ENCODE results near the gene MRPL46.
"Not testable (repeated sequence)": the region's sequence is repeated elsewhere in the genome, so short reads cannot be mapped to it uniquely, and the experiment has no call there.

The MRPL46 gene

DNA sequence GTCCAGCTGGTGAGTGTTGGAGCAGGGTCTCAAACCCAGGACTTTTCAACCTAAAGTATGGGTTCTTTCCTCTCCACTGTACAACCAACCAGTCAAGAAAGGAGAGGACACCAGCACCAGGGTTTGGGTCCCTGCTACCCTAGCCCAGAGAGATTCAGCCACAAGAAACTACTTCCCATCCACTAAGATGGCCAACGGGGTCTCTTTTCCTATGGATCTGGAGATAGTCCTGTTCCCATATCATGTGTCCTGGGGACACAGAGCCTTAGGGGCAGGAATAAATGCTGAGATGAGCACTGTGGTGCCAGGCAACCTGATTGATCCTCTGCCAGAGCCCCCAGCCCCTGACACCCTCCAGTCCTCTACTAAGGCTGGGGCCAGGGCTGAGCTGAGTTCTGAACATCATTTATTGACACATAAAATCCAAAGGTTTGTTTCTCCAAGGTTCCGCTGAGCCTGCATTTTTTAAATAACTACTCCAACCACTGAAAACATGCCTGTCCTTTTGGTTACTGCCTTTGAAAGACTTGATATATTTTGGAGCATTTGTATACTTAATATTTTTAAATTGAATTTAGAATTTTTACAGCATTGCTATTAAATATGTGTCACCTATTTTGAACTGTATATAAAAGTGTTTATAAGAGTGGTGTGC, 26.0 kb downstream of the MRPL46 start:
- TF ChIP-seq, protein P1, sequence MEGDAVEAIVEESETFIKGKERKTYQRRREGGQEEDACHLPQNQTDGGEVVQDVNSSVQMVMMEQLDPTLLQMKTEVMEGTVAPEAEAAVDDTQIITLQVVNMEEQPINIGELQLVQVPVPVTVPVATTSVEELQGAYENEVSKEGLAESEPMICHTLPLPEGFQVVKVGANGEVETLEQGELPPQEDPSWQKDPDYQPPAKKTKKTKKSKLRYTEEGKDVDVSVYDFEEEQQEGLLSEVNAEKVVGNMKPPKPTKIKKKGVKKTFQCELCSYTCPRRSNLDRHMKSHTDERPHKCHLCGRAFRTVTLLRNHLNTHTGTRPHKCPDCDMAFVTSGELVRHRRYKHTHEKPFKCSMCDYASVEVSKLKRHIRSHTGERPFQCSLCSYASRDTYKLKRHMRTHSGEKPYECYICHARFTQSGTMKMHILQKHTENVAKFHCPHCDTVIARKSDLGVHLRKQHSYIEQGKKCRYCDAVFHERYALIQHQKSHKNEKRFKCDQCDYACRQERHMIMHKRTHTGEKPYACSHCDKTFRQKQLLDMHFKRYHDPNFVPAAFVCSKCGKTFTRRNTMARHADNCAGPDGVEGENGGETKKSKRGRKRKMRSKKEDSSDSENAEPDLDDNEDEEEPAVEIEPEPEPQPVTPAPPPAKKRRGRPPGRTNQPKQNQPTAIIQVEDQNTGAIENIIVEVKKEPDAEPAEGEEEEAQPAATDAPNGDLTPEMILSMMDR (IDR thresholded peaks at IDR 0.05; ENCODE audit: low read depth, low read length): no peak
- no peak overlapping the region for H3K4me3 ChIP-seq (ENCODE audit: low read depth, low read length)

- no peak overlapping the region for H3K4me3 ChIP-seq (ENCODE audit: low read depth, low read length)
- TF ChIP-seq, protein P1 (IDR thresholded peaks at IDR 0.05; ENCODE audit: low read depth, low read length): no peak
Measured at GRCh38 chr15:88440021-88440420, 27.2 kb downstream of the MRPL46 start.

- TF ChIP-seq, protein P1 (IDR thresholded peaks at IDR 0.05; ENCODE audit: low read depth, low read length): no peak
Measured at GRCh38 chr15:88438181-88438580, 29.0 kb downstream of the MRPL46 start.

DNA sequence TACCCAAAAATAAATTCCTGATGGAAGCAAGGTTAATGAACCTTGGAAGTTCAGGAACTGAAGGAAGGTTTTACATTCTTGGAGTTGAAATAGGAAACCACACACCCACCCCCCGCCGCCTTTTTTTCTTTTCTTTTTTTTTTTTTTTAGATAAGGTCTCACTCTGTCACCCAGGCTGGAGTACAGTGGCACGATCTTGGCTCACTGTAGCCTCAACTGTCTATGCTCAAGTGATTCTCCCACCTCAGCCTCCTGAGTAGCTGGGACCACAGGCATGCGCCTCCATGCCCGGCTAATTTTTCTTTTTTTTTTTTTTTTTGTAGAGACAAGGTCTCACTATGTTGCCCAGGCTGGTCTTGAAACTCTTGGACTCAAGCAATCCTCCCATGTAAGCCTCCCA, 33.1 kb downstream of the MRPL46 start:
- H3K4me3 ChIP-seq (ENCODE audit: low read depth, low read length): not testable (repeated sequence)

More at GRCh38 chr15:88438181-88438580, 29.0 kb downstream of the MRPL46 start:
- no peak overlapping the region for H3K4me3 ChIP-seq (ENCODE audit: low read depth, low read length)

GRCh38 chr15:88433046-88433685, 34.0 kb downstream of the MRPL46 start:
- TF ChIP-seq, protein P1 (IDR thresholded peaks at IDR 0.05; ENCODE audit: low read depth, low read length): no peak

DNA sequence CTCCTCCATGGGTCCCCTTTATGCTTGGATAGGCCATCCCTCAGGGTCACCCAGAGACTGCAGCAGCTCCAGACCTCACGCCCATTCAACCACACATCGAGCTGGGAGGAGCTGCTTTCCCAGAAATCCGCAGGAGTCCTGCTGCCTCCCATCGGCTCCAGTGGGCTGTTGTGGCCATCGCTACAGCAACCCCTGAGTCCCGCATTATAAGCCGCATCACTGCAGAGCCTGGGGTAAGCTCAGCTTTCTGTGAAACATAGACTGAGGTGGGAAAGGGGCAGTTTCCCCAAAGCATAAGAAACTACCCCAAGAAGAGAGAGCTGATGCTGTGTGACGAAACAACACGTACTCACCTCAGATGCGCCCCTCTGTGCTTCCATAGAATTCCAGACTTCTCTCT, 35.7 kb downstream of the MRPL46 start:
- H3K4me3 ChIP-seq (ENCODE audit: low read depth, low read length): no peak overlapping the region
- TF ChIP-seq, protein P1 (IDR thresholded peaks at IDR 0.05; ENCODE audit: low read depth, low read length): no peak

More at GRCh38 chr15:88433046-88433685, 34.0 kb downstream of the MRPL46 start:
- no peak overlapping the region for H3K4me3 ChIP-seq (ENCODE audit: low read depth, low read length)

GRCh38 chr15:88430051-88430450, 37.1 kb downstream of the MRPL46 start:
- no peak overlapping the region for H3K4me3 ChIP-seq (ENCODE audit: low read depth, low read length)
- TF ChIP-seq, protein P1 (IDR thresholded peaks at IDR 0.05; ENCODE audit: low read depth, low read length): no peak
